ENCODE data around the gene S100A8. TPM values are rescaled to one million over a fixed set of nuclear protein-coding genes. Genes with fewer than 3 reads are reported as not detected.

The S100A8 gene
- total RNA-seq, 1 experiment from 2014 or later: not detected

DNA sequence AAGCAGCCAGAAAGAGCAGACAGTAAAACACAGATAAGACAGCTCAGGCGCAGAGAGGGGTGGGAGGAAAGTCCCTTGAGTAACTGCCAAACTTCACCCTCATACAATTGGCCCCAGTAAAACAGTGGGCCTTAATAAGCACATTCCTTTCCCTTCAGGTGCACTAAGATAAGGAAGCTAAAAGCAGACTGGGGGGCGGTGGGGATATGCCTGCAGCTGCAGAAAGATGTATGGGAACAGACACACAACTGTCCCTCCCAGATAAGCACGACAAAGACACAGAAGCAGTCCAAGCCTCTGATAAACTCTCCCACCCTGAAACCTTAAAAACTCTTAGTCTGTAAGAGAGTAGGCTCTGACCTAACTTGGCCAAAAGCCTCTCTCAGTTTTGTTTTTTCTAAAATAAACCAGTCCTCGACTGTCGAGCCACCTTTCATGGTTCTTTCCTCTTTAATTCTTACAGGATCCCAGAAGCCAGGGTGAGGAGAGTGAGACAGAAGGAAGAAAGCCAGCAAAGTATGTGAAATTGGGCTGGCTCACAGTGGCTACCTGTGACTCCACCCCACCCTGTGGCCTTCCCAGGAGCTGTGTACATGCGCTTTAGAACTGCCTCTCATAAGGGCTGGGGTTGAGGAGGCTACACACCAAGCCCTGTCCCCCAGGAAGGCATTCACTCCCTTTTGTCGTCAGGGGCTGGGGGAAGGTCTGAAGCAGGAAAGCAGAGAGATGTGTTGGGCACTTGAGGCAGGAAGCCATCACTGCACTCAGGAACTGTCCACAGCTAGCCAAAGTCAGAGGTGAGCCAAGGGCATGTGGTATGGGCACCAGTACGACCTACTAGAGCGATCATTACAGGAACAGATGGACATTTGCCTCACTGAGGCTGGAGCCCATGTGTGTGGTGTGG, 46.8 kb downstream of the S100A8 start:
- Histone ChIP-seq H3K36me3 (replicated peaks; ENCODE audit: control insufficient read depth, insufficient read depth, low read length) (no peaks in the 10 kb centered on the region), H3K4me3 (ENCODE audit: insufficient read depth, low read depth, low read length) (no peak overlapping the region), H3K27me3 (ENCODE audit: control insufficient read depth, insufficient read depth, low read length) (no peaks in the 10 kb centered on the region)
- no peak for DNase-seq

DNA sequence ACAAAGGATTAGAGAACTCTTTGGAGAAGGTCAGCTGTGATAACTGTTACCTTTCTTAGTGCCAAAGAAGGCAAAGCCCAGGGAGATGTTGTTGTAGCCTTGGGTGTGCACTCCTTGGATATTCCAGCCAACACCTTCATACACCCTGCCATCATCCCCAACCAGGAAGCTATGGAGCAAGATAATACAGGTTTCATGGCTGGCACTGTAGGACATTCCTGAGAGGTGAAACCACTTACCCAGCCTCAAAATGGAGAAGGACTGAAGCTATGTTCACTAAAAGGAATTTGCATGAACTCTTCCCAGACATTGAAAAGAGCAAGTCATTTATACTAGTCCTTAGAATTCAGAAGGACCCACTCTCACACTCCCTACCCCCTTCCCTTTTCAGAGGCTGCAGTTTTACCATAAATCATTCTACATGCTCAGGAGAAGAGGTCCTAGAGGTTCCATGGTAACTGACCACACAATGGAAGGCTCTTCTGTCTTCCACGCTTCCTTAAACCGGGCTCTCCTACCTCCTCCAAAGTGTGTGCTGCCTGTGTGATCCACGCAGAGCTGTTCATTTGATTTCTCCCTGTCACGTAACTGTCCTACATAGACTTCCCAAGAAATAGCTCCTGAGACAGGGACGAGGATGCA, 47.7 kb downstream of the S100A8 start:
- Histone ChIP-seq H3K4me3 (ENCODE audit: insufficient read depth, low read depth, low read length) (no peak overlapping the region), H3K36me3 (replicated peaks; ENCODE audit: control insufficient read depth, insufficient read depth, low read length) (no peaks in the 10 kb centered on the region), H3K27me3 (ENCODE audit: control insufficient read depth, insufficient read depth, low read length) (no peaks in the 10 kb centered on the region)
- DNase-seq: no peak

DNA sequence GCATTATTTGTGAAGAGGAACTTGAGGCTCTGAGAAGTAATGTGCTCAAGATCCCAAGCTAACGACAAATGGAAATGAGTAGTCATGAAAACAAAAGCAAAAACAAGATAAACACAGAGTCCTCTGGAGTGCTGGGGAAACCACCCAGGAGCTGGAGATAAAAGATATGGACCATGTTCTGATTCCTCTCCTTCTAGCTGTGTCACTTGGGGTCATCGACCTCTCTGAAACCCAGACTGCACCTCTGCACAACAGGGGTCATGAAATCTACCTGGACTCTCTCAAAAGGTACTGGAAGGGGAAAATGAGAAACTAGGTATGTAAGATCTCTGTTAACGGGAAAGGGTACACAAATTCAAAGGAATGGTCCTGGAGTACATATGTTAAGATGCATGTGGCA, 48.7 kb downstream of the S100A8 start:
- DNase-seq: no peak
- H3K4me3 ChIP-seq (ENCODE audit: insufficient read depth, low read depth, low read length): no peak overlapping the region
- H3K36me3 ChIP-seq (replicated peaks; ENCODE audit: control insufficient read depth, insufficient read depth, low read length): no peaks in the 10 kb centered on the region
- H3K27me3 ChIP-seq (ENCODE audit: control insufficient read depth, insufficient read depth, low read length): no peaks in the 10 kb centered on the region

DNA sequence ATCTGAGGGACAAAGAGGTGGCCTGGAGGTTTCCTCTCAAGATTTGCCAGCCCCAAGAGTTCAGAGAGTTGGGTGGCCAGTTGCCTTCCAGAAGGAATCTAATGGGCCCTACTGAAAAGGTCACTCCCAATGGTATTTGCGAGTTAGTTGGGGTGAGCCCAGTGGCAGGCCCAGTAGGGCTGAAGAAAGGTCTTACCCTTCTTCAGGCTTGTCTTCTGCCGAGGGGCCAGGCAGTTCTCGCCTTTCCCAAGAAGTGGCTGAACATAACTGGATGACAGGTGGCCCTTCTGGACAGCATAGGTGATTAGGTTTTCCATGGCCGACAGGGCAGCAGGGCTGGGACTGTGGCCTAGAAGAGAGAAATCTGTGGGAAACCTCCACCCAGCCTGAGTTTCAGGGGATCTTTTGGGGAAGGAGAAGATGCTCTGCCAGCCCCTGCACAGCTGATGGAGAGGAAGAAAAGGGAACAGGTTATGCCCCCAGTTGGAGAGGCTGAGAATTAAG, 49.4 kb downstream of the S100A8 start:
- DNase-seq: no peak
- Histone ChIP-seq H3K4me3 (ENCODE audit: insufficient read depth, low read depth, low read length) (no peak overlapping the region), H3K27me3 (ENCODE audit: control insufficient read depth, insufficient read depth, low read length) (no peaks in the 10 kb centered on the region), H3K36me3 (replicated peaks; ENCODE audit: control insufficient read depth, insufficient read depth, low read length) (no peaks in the 10 kb centered on the region)

DNA sequence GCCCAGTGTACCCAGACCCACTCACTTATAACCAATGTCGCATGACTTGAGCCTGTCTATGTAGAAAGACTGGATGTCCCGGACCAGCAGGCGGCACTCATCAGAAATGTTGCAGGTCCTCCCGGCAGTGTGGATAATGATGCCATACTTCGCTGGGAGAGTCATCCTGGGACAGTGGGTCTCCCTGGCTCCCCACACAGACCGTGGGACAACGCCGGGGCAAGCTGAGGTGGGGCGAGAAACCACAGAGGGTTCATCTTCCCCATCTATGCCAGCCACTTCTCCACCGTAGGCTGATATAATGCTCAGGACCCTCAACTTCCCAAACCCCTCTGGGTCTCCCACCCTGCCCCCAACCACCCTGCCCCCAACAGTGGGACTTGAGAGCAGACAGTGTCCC, 50.5 kb downstream of the S100A8 start:
- Histone ChIP-seq H3K4me3 (ENCODE audit: insufficient read depth, low read depth, low read length) (no peak overlapping the region), H3K27me3 (ENCODE audit: control insufficient read depth, insufficient read depth, low read length) (no peaks in the 10 kb centered on the region), H3K36me3 (replicated peaks; ENCODE audit: control insufficient read depth, insufficient read depth, low read length) (no peaks in the 10 kb centered on the region)
- DNase-seq: no peak

Other genes with a start within 250 kb of the S100A8 start
- gene SPRR2G, start 240.2 kb downstream of the S100A8 start, total RNA-seq (2014; rRNA removed; shearing (Covaris generic)): 0.26 TPM in 1 of 2 replicates, not detected in the other
- not detected in 2 replicates for gene LELP1, start 187.6 kb downstream of the S100A8 start, total RNA-seq (2014; rRNA removed; shearing (Covaris generic))
- not detected in 2 replicates for gene PRR9, start 173.5 kb downstream of the S100A8 start, total RNA-seq (2014; rRNA removed; shearing (Covaris generic))
- not detected in 2 replicates for gene LORICRIN, start 131.4 kb downstream of the S100A8 start, total RNA-seq (2014; rRNA removed; shearing (Covaris generic))
- gene PGLYRP3, start 78.1 kb downstream of the S100A8 start, total RNA-seq (2014; rRNA removed; shearing (Covaris generic)): not detected in 2 replicates
- not detected in 2 replicates for gene PGLYRP4, start 42.2 kb downstream of the S100A8 start, total RNA-seq (2014; rRNA removed; shearing (Covaris generic))
- gene S100A9, start 33.2 kb downstream of the S100A8 start, total RNA-seq (2014; rRNA removed; shearing (Covaris generic)): not detected in 2 replicates
- gene S100A12, start 15.5 kb downstream of the S100A8 start, total RNA-seq (2014; rRNA removed; shearing (Covaris generic)): not detected in 2 replicates
- not detected in 2 replicates for gene S100A7A, start 25.4 kb upstream of the S100A8 start, total RNA-seq (2014; rRNA removed; shearing (Covaris generic))
- gene S100A7, start 69.6 kb upstream of the S100A8 start, total RNA-seq (2014; rRNA removed; shearing (Covaris generic)): not detected in 2 replicates
- 1.3 and 1.4 TPM in 2 replicates for gene S100A6, start 144.9 kb upstream of the S100A8 start, total RNA-seq (2014; rRNA removed; shearing (Covaris generic))
- not detected in 2 replicates for gene S100A5, start 149.9 kb upstream of the S100A8 start, total RNA-seq (2014; rRNA removed; shearing (Covaris generic))
- 17.3 and 18.0 TPM in 2 replicates for gene S100A4, start 154.7 kb upstream of the S100A8 start, total RNA-seq (2014; rRNA removed; shearing (Covaris generic))
- gene S100A3, start 158.2 kb upstream of the S100A8 start, total RNA-seq (2014; rRNA removed; shearing (Covaris generic)): 0.30 and 0.31 TPM in 2 replicates
- gene S100A2, start 174.8 kb upstream of the S100A8 start, total RNA-seq (2014; rRNA removed; shearing (Covaris generic)): 0.94 TPM in 1 of 2 replicates, not detected in the other
- 34.5 and 89.0 TPM in 2 replicates for gene S100A16, start 222.1 kb upstream of the S100A8 start, total RNA-seq (2014; rRNA removed; shearing (Covaris generic))
- gene S100A14, start 225.3 kb upstream of the S100A8 start, total RNA-seq (2014; rRNA removed; shearing (Covaris generic)): 1.8 and 2.0 TPM in 2 replicates
- gene S100A13, start 236.4 kb upstream of the S100A8 start, total RNA-seq (2014; rRNA removed; shearing (Covaris generic)): 80.8 and 93.2 TPM in 2 replicates
- 0.63 and 0.80 TPM in 2 replicates for gene S100A1, start 237.4 kb upstream of the S100A8 start, total RNA-seq (2014; rRNA removed; shearing (Covaris generic))
- gene CHTOP, start 243.0 kb upstream of the S100A8 start, total RNA-seq (2014; rRNA removed; shearing (Covaris generic)): 63.8 and 67.0 TPM in 2 replicates